Epithelial cell of esophagus (primary cell): ENCODE results near the gene FUT7.

ENCODE experiments used
- DNase-seq: peaks from one replicate; pipeline ENCODE4 v3.0.0; 2010; ENCODE audit warnings: low read depth
- H3K4me3 ChIP-seq: 2 replicates; pipeline ENCODE4 v1.5.1; 2011; ENCODE audit warnings: mild to moderate bottlenecking, low read length, control low read depth
- TF ChIP-seq, protein P1 (sequence below): IDR thresholded peaks from 2 replicates; pipeline ENCODE4 v1.5.1; 2011; ENCODE audit warnings: low read depth, mild to moderate bottlenecking, low read length, control low read depth, inconsistent platforms; ENCODE audit not compliant: insufficient read depth; ENCODE audit errors: missing control alignments

The FUT7 gene

DNA sequence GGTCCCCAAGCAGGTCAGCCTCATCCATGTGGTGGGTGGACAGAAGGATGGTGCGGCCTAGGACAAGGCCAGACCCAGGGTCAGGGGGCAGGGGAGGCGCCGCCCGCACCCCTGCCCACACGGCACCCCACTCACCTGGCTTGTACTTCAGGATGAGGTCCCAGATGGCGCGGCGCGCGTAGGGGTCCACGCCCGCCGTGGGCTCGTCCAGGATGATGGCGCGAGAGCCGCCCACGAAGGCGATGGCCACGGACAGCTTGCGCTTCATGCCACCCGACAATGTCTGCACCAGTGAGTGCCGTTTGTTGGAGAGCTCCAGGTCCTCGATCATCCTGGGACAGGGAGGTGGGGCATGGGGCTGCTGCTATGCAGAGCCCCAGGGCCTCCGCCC lies 16.4 kb downstream of the FUT7 start:
- TF ChIP-seq, protein P1, sequence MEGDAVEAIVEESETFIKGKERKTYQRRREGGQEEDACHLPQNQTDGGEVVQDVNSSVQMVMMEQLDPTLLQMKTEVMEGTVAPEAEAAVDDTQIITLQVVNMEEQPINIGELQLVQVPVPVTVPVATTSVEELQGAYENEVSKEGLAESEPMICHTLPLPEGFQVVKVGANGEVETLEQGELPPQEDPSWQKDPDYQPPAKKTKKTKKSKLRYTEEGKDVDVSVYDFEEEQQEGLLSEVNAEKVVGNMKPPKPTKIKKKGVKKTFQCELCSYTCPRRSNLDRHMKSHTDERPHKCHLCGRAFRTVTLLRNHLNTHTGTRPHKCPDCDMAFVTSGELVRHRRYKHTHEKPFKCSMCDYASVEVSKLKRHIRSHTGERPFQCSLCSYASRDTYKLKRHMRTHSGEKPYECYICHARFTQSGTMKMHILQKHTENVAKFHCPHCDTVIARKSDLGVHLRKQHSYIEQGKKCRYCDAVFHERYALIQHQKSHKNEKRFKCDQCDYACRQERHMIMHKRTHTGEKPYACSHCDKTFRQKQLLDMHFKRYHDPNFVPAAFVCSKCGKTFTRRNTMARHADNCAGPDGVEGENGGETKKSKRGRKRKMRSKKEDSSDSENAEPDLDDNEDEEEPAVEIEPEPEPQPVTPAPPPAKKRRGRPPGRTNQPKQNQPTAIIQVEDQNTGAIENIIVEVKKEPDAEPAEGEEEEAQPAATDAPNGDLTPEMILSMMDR, result no peak
- no peak overlapping the region for H3K4me3 ChIP-seq
- no peak for DNase-seq

DNA sequence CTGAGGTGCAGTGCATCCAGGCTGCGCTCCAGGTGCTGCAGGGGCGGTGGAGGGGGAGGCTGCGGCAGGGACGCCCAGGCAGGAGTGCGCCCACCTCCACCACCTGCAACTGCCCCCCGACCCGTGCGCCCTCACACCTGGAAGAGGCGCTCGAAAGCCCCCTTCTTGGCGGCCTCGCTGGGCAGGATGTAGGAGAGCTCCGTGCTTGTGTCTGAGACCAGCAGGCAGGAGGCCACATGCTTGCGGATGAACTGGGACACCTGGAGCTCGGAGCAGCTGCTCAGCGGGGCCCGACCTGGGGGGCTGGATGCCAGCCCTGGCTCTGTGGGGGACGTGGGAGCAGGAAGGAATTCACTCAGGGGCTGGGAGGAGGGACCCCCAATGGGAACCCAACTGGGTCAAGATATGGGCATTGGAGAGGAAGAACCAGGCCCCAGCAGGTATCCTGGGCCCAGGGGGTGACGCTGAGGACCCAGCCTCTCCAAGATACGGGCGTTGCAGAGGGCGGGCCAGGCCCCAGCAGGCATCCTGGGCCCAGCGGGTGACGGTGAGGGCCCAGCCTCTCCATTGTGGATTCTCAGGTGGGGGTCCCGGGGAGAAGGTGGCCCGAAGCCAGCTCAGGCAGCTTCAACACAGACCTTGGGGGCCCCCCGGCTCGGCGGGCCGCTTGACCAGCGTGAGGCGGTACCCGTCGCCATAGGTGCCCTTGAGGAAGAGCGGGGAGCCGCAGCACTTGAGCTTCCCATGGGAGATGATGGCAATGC lies 16.9 kb downstream of the FUT7 start:
- TF ChIP-seq, protein P1, result no peak
- H3K4me3 ChIP-seq, result no peak overlapping the region
- DNase-seq, result no peak

DNA sequence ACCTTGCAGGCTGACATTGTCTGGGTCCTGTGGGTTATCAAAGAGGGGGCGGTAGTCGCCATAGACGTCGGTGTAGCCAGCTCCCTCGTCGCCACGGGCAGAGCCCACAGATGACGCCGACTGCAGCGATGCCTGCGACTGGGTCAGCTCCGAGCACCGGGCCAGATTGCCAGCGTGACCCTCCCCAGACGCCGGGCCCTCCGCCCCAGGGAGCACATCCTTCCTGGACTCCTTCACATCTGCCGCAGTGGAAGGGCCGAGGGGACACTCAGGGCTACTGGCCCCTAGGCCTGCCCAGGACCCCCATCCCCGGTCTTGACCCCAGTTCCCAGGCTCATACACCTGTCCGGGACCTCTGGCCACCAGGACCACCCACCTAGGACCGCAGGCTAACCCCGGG lies 17.7 kb downstream of the FUT7 start:
- no peak overlapping the region for H3K4me3 ChIP-seq
- no peak for DNase-seq
- TF ChIP-seq, protein P1, result no peak

DNA sequence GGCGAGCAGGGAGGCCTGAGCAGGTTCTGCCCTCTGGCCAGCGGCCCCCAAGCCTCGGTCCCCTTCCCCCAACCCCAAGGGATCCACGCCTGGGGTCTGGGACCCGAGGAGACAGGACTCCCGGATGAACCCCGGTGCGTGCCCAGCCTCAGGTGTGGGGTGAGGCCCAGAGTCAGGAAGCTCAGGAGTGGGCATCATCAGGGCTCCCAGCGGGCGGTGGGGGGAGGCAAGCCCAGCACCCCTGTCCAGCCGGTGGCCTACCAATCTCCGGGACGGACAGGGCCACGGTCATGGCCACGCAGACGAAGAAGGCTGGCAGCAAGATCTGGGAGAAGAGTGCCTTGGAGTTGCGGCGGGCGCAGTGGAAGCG lies 18.3 kb downstream of the FUT7 start:
- DNase-seq, result no peak
- TF ChIP-seq, protein P1, result no peak
- no peak overlapping the region for H3K4me3 ChIP-seq

DNA sequence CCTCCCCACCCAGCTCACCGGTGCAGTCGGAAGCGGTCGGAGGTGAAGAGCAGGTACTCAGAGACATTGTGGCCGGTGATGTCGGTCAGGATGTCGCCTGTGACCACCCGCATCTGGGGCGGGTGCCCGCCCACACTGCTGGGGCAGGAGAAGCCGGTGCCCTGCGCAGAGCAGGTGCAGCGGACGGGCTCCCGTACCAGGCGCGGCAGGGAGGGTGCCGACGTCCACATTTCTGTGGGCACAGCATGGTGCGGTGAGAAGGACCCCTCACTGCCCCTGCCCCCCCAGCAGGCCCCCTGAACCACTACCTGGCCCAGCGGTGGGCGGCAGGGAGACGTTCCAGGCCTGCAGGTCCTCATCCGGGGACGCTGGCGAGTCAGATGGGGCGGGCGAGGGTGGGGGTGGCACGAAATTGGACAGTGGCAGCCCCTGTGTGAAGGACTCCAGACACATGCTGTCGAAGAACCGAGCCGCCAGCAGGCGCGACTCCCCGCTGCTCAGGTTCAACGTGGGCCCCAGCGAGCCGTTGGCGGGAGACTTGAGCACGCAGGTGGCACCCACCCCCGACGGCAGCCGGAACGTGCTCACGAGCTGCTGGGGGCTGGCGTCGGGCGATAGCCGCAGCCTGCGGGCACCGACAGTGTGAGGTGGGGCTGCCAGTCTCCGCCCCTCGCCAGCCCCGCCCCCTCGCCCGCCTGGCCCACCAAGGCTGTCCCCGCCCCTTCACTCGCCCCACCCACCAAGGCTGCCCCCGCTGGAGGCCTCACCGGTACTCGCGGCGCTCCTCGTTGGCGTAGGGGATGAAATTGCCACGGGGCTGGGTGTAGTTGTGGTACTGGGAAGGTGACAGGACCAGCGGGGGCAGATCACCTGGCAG lies 19.0 kb downstream of the FUT7 start:
- H3K4me3 ChIP-seq, result no peak overlapping the region
- DNase-seq, result no peak
- TF ChIP-seq, protein P1, result no peak

DNA sequence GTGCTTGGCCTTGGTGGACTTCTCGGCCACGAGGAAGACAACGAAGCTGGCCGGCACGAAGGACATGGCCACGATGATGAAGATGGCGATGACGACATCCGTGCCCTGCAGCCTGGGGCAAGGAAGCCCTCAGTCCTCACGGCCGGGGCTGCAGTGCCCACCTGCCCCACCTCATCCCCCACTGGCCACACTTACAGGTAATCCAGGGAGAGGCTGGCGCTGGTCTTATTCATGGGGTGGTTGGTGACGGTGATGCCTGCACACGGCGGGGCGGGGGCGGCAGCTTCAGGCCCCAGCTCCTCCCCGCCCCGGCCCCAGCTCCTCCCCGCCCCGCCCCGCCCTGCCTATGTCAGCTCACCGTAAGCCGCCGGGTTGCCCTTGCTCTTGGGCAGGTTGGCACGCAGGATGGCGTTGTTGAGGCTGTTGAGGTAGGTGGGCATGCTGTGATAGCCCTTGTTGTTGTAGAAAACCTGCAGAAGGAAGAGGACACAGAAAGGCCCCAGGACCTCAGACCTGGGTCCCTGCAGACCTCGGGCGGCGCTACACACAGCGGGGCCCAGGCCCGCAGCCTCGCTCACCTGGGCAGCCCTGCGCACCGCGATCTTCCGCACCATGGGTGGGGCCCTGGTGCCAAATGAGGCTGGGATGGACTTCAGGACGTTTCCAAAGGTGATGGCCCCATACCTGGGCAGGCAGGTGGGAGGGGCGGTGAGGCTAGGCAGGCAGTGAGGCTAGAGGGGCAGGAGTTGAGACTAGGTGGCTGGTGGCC lies 19.8 kb downstream of the FUT7 start:
- TF ChIP-seq, protein P1, result no peak
- H3K4me3 ChIP-seq, result no peak overlapping the region
- no peak for DNase-seq
